Body of pancreas (tissue), 4 donors: ENCODE data around the gene ARSA.

Experiments
- POLR2A ChIP-seq, 3 donors: fragments of 450-650 bp; IDR thresholded peaks; one replicate each; pipeline ENCODE4 v1.6.1; 2016; ENCODE audit warnings: antibody characterized with exemption in 3 of 3, mild to moderate bottlenecking in 2 of 3
- TF ChIP-seq, protein P1 (sequence below), 7 experiments: fragments of 450-650 bp in 4 of 7; fragments of 200-600 bp in 3 of 7; sonication (generic) in 3 of 7; IDR thresholded peaks; one replicate each; pipeline ENCODE4 v1.5.1; 2016 to 2019; ENCODE audit warnings: antibody characterized with exemption in 7 of 7

- TF ChIP-seq, protein P1, sequence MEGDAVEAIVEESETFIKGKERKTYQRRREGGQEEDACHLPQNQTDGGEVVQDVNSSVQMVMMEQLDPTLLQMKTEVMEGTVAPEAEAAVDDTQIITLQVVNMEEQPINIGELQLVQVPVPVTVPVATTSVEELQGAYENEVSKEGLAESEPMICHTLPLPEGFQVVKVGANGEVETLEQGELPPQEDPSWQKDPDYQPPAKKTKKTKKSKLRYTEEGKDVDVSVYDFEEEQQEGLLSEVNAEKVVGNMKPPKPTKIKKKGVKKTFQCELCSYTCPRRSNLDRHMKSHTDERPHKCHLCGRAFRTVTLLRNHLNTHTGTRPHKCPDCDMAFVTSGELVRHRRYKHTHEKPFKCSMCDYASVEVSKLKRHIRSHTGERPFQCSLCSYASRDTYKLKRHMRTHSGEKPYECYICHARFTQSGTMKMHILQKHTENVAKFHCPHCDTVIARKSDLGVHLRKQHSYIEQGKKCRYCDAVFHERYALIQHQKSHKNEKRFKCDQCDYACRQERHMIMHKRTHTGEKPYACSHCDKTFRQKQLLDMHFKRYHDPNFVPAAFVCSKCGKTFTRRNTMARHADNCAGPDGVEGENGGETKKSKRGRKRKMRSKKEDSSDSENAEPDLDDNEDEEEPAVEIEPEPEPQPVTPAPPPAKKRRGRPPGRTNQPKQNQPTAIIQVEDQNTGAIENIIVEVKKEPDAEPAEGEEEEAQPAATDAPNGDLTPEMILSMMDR (IDR thresholded peaks at IDR 0.05), result no peak
- no peak for TF ChIP-seq POLR2A (IDR thresholded peaks at IDR 0.05)
Observed at GRCh38 chr22:50665738-50666137, 37.8 kb upstream of the ARSA start.
